ENCODE measurements around the gene ZRANB2. TPM values are rescaled to one million over a fixed set of nuclear protein-coding genes. Genes with fewer than 3 reads are reported as not detected.

The ZRANB2 gene
- total and polyA plus RNA-seq, 9 of the 15 experiments (the other 6 are each of a cell fraction or from before 2014, with no cell fraction given) = 80.8 to 264 (median 157) TPM

- Histone ChIP-seq H3K27me3 (ENCODE audit: control insufficient read depth in 2 of 2, insufficient read depth in 2 of 2, low read length in 2 of 2) (no peaks in the 10 kb centered on the region), H3K79me2 (ENCODE audit: control insufficient read depth, insufficient read depth, low read length) (peaks cover 68% of the 10 kb centered on the region), H3K9ac (ENCODE audit: insufficient read depth in 1 of 2, low read depth in 2 of 2, low read length in 2 of 2) (no peak overlapping the region), H3K36me3 (ENCODE audit: control insufficient read depth, insufficient read depth, low read length) (peaks cover 24% of the 10 kb centered on the region), H3K4me2 (ENCODE audit: insufficient read depth, low read length) (no peak overlapping the region), H3K27ac (ENCODE audit: extremely low read depth, low read depth, low read length) (no peak overlapping the region), H3K4me1 (replicated peaks in 1 of 2; ENCODE audit: control insufficient read depth in 2 of 2, insufficient read depth in 2 of 2, low read length in 2 of 2) (peaks cover 0 to 7% of the 10 kb centered on the region in 2 experiments; a peak in 2 of 5 replicates), H2AFZ (ENCODE audit: low read depth, low read length) (no peak overlapping the region), H3K9me1 (ENCODE audit: control insufficient read depth, insufficient read depth, low read length) (no peaks in the 10 kb centered on the region), H4K20me1 (replicated peaks; ENCODE audit: control insufficient read depth, insufficient read depth, low read length) (no peaks in the 10 kb centered on the region), H3K9me3 (replicated peaks; ENCODE audit: control insufficient read depth, insufficient read depth, low read depth, low read length) (no peaks in the 10 kb centered on the region), H3K4me3 (no peak overlapping the region)
- POLR2A ChIA-PET = no interaction called here
- DNase-seq (ENCODE audit: extremely low read depth in 1 of 4, low spot score in 3 of 4) = no peak
- intact Hi-C loops (cut with micrococcal nuclease) = no loop called here
- TF ChIP-seq COPS2 (conservative IDR thresholded peaks at IDR 0.05) (no peak), FOSL1 (tag; conservative IDR thresholded peaks at IDR 0.05) (0 out of 2 replicates have a peak, but pooled peaks have one; percentile 1), MAFG (tag; conservative IDR thresholded peaks at IDR 0.05) (0 out of 2 replicates have a peak, but pooled peaks have one; percentile 2), ZC3H4 (CRISPR knock-in tag; IDR thresholded peaks at IDR 0.05; ENCODE audit: borderline replicate concordance) (no peak)
- in situ Hi-C loops (cut with MboI) = no loop called here
- FAIRE-seq = no peak
- no peak for ATAC-seq
- BruUV-seq (replicated peaks) = no TSS peak
- 72% methylated on average over 5 of the region's 5 CpGs for WGBS (ENCODE audit: insufficient coverage, low coverage, missing lambda C conversion rate)
- CTCF ChIA-PET (ENCODE audit: low intra/inter-chr PET ratio) = no interaction called here
Measured at GRCh38 chr1:71015745-71016144, 65.1 kb downstream of the ZRANB2 start.

- Histone ChIP-seq H3K27ac (ENCODE audit: extremely low read depth, low read depth, low read length) (no peak overlapping the region), H3K79me2 (ENCODE audit: control insufficient read depth, insufficient read depth, low read length) (peaks cover 56% of the 10 kb centered on the region), H3K9me3 (replicated peaks; ENCODE audit: control insufficient read depth, insufficient read depth, low read depth, low read length) (no peaks in the 10 kb centered on the region), H3K4me1 (replicated peaks in 1 of 2; ENCODE audit: control insufficient read depth in 2 of 2, insufficient read depth in 2 of 2, low read length in 2 of 2) (peaks cover 0 to 7% of the 10 kb centered on the region in 2 experiments; a peak in 2 of 5 replicates), H4K20me1 (replicated peaks; ENCODE audit: control insufficient read depth, insufficient read depth, low read length) (no peaks in the 10 kb centered on the region), H3K36me3 (ENCODE audit: control insufficient read depth, insufficient read depth, low read length) (peaks cover 38% of the 10 kb centered on the region), H3K9me1 (ENCODE audit: control insufficient read depth, insufficient read depth, low read length) (no peaks in the 10 kb centered on the region), H3K9ac (ENCODE audit: insufficient read depth in 1 of 2, low read depth in 2 of 2, low read length in 2 of 2) (no peak overlapping the region), H3K4me3 (no peak overlapping the region), H3K27me3 (ENCODE audit: control insufficient read depth in 2 of 2, insufficient read depth in 2 of 2, low read length in 2 of 2) (no peaks in the 10 kb centered on the region), H2AFZ (ENCODE audit: low read depth, low read length) (no peak overlapping the region), H3K4me2 (ENCODE audit: insufficient read depth, low read length) (no peak overlapping the region)
- ATAC-seq (no peak), DNase-seq (ENCODE audit: extremely low read depth in 1 of 4, low spot score in 3 of 4) (no peak), FAIRE-seq (no peak)
- ChIA-PET CTCF (ENCODE audit: low intra/inter-chr PET ratio) (no interaction called here), POLR2A (interaction anchor here (1.1 kb wide), 1 partner anchor 23 kb away, joined by 3 read pairs; no protein-coding TSS in a partner anchor)
- in situ Hi-C loops (cut with MboI) (no loop called here), intact Hi-C loops (cut with micrococcal nuclease) (no loop called here)
- WGBS (ENCODE audit: insufficient coverage, low coverage, missing lambda C conversion rate) = 83% methylated on average over 1 of the region's 1 CpG
- BruUV-seq (replicated peaks) = no TSS peak
- TF ChIP-seq ZNF347 (CRISPR knock-in tag; IDR thresholded peaks at IDR 0.05; ENCODE audit: low read depth) (no peak), THRB (CRISPR knock-in tag; conservative IDR thresholded peaks at IDR 0.05) (no peak), BACH1 (tag; IDR thresholded peaks at IDR 0.05) (no peak), E2F1 (CRISPR knock-in tag; IDR thresholded peaks at IDR 0.05) (no peak), CBX2 (IDR thresholded peaks at IDR 0.05; ENCODE audit: insufficient read depth, low read length, poor library complexity, severe bottlenecking) (no peak)
Measured at GRCh38 chr1:71014178-71014579, 66.7 kb downstream of the ZRANB2 start.

Data from K562 (cell line).